GM21390 (cell line): ENCODE data around the gene YWHAB.

Source experiments
- ATAC-seq: cut with Tn5 transposase; IDR thresholded peaks from one replicate; pipeline ENCODE4 v1.9.1; 2021; ENCODE audit not compliant: unreplicated experiment

YWHAB gene

DNA sequence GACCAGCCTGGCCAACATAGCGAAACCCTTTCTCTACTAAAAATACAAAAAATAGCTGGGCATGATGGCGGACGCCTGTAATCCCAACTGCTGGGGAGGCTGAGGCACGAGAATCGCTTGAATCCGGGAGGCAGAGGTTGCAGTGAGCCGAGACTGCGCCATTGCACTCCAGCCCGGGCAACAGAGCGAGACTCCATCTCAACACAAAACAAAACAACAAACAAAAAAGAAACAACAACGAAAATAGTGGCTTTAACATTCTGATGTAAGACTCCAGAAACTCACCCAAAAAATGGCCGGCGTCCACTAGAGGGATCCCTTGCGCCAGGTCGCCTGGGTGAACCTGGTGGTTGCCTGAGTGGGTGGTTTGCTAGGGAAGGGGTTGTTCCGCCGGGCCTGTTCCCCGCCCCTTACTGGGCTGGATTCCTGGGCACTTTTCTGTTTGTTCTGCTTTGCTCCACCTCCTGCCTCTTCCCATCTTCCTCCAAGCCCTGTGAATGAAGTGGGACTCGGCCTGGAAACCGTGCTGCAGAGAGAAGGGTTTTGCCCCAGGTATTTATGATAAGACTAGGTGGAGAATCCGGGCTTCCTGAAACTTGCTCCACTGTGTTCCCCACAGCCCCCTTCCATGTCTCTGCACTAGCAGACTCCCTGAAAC is 25.9 kb downstream of the YWHAB start:
- no peak for ATAC-seq

DNA sequence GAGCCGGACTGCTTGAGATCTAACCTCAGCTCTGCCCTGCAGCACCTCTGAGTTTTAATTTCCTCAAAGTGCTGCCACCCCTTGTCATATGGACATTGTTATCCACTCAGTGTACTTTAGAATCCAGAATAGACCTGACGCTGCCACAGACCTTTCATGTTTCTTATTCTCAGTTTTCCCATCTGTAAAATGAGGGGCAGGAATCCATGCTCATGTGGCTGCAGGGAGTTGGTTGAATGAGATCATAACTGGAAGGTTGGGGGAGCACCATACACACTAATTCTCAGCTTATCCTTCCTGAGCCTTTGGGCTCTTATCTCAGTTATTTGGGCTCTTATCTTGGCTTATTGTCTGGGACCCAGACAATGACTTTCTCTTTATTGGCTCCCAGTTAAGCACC is 26.7 kb downstream of the YWHAB start:
- ATAC-seq: no peak

DNA sequence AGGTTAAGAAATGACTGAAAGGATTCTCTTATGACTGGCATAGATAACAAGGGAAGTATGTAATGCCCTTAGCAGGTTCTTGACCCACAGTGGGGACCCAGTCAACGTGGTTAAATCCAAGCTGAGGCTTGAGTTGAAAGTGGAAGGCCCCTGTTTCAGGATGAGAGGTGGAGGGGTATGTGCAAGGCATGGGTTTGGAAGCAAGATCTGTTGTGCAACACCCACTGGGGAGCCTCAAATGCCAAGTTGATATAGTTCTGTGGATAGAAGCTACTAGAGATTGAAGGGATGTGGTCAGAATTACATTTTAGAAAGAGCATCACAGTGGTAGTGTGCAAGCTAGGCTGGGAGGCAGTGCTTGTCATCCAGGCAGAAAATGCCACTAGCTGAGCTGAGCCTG is 29.4 kb downstream of the YWHAB start:
- no peak for ATAC-seq

DNA sequence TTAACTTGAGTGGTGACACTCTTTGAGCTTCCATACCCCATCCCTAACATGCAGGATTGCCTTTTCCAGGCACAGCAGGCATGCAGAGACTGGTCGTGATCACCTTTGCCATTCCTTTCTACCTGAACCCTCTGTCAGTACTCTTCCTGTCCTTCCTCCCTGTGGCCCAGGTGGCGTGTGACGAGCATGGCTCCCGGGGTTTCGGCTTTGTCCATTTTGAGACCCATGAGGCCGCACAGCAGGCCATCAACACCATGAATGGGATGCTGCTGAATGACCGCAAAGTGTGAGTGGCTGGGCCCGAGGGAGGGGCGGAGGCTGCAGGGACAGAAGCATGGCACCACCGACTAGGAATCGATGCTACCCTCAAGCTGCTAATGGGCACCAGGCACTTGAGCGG is 31.1 kb downstream of the YWHAB start:
- no peak for ATAC-seq

DNA sequence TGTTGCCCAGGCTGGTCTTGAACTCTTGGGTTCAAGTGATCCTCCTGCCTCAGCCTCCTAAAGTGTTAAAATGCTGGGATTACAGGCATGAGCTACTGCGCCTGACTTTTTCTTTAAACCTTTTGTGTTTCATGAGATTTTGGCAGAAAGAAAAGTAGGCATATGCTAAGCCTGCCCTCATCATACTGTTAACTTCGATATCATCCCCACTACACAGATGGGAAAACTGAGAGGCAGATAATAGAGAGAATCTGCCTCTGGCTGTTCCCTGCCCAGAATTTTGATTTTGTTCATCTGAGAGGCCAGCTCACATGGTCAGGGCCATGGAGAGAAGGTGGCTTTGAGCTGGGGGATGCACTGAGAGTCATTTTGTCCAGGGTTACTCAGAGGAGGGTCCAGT is 31.9 kb downstream of the YWHAB start:
- ATAC-seq: no peak

DNA sequence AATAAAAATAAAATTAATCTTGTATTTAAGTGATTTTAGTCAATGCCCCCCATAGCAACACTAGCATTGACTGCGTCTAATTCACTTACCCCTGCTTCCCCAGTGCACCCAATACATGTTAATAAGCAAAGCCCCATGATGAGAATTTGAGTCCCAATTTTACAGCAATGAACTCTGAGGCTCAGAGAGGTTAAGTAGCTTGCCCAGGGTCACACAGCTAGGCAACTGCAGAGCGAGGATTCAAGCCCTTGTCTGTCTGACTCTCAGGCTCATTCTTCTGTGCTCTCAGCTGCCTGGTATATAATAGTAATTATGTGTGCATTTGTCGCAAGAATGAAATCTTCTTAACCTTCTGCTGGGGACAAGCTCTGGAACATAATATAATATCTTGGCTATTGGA is 32.8 kb downstream of the YWHAB start:
- ATAC-seq: no peak

DNA sequence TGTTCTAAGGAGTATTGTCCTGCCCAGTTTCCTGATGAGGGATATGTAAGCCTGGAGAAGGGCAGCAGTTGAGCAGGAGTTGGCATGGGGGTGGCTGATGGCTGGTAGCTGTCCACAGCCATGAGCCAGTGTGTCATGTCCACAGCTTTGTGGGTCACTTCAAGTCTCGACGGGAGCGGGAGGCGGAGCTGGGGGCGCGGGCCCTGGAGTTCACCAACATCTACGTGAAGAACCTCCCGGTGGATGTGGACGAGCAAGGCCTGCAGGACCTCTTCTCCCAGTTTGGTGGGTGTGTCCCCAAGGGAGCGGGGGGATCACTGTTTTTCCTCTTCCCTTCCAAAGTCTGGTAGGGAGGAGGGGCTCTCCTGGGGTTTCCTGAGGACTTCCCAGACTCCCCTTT is 33.3 kb downstream of the YWHAB start:
- no peak for ATAC-seq

DNA sequence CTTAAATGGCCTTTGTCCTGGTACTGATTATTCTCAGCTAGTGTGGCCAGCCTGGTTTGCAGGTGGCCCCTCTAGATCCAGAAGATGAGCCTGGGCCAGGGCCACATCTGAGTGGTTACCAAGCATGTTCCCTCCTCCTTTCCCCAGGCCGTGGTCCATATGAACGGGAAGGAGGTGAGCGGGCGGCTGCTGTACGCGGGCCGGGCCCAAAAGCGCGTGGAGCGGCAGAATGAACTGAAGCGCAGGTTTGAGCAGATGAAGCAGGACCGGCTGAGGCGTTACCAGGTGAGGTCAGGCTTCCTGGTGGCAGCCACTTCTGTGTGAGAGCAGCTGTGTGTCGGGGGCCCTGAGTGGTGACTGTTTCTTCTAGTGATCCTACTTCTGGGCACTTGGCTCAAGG is 35.9 kb downstream of the YWHAB start:
- no peak for ATAC-seq

DNA sequence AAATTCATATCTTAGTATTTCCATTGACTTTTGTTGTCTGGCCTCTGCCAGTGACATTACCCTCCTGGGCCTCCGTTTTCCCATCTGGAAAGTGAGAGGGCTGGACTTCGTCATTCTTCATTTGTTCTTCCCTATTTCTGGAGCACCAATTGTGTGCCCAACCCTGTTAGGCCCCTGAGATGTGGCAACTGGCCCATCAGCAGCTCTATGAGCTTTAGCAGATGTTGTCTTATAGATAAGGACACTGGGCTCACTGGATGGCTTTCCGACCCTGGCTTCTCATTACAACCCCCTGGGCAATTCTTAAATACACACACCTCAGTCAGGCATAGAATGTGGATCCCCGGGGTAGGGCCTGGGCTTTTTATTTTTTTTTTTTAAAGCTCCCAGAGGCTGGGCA is 39.0 kb downstream of the YWHAB start:
- no peak for ATAC-seq

DNA sequence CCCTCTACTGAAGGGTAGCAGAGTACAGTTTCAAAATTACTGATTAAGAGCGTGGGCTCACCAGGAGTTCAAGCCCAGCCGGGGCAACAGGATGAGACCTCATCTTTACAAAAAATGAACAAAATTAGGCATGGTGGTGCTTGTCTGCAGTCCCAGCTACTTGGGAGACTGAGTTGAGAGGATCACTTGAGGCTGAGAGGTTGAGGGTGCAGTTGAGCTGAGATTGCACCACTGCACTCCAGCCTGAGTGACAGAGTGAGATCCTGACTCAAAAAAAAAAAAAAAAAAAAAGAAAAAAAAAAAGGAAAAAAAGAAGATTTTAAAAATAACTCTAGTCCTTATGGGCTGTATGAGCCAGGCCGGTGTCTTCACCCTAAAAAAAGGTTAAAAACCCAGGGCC is 43.1 kb downstream of the YWHAB start:
- ATAC-seq: no peak

DNA sequence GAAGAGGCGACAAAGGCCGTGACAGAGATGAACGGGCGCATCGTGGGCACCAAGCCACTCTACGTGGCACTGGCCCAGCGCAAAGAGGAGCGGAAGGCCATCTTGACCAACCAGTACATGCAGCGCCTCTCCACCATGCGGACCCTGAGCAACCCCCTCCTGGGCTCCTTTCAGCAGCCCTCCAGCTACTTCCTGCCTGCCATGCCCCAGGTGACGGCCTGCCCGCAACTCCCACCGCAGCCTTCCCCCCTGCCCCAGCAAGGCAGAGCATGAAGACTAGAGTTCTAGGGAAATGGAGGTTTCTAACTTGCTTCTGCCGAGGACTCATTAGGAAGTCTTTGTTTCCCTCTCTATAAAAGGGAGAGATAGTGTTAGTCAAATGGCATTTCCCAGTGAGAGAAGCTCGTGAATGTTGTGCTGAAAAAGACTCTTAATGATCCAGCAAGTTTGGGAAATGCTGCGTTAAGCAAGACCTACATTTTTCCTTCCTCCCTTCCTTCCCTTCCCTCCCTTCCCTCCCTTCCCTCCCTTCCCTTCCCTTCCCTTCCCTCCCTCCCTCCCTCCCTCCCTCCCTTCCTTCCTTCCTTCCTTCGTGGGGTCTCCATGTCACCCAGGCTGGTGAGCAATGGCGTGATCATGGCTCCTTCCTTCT is 45.1 kb downstream of the YWHAB start:
- no peak for ATAC-seq

DNA sequence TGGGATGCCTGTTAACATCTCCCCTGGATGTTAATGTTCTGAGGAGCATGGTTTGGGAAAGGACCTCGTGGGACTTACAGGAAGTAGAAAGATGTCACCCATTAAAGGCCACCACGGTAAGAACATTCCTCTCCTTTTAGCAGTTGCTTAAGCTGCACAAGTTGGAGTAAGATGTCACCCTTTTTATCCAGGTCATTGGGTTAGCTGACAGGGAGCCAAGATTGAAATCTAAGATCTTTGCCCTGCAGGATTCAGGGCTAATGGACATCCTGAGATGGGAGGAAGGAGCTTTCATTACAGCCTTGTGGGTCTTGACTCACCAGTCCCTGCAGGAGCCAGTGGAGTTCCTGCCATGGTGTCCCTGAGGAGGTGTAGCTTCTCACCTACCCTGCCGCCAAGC is 46.4 kb downstream of the YWHAB start:
- no peak for ATAC-seq

DNA sequence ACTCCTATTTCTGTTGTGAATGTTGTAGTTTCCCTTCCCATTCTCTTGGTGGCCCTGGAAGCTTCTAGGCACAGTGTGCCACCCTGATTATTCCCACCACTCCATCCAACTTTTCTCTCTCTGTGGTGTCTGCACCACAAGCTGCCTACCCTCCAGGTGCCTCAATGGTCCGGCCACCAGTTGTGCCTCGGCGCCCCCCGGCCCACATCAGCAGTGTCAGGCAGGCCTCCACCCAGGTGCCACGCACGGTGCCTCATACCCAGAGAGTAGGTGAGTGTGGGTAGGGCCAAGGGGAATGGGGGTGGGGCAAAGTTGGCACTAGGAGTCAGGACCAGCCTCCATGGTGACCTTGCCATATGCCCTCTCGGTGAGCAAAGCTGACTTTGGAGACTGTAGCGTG is 47.4 kb downstream of the YWHAB start:
- ATAC-seq: no peak

DNA sequence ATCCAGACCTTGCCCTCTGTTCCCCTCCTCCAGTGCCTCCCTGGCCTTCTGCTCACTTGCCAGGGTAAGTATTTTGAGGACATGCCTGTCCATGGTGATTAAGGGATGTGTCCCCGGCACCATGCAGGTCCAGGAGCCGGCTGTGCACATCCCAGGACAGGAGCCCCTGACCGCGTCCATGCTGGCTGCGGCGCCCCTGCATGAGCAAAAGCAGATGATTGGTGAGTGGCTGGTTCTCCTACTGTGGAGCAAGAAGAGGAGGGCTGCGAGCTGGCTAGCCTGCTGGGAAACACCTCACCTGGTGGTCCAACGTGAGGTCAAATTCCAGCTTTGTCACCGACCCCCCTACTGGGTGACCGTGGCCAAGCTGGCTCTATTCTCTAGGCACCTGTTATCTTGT is 51.0 kb downstream of the YWHAB start:
- no peak for ATAC-seq

DNA sequence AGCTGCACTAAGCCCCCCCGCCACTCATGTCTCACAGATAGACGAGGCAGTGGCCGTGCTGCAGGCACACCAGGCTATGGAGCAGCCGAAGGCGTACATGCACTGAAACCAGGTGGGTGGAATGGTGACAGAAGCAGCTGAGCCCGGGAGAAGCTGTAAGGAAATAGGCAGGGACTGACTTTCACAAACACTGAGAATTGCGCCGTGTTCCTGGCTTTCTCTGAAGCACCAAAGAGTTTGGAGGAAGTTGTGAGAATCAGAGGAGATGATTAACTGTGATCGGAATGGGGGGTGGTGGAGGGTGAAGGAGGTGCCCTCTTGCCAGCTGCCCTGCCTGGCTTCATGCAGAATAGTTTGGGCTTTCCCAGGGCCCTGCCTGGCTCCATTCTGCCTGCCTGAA is 53.1 kb downstream of the YWHAB start:
- ATAC-seq: no peak

DNA sequence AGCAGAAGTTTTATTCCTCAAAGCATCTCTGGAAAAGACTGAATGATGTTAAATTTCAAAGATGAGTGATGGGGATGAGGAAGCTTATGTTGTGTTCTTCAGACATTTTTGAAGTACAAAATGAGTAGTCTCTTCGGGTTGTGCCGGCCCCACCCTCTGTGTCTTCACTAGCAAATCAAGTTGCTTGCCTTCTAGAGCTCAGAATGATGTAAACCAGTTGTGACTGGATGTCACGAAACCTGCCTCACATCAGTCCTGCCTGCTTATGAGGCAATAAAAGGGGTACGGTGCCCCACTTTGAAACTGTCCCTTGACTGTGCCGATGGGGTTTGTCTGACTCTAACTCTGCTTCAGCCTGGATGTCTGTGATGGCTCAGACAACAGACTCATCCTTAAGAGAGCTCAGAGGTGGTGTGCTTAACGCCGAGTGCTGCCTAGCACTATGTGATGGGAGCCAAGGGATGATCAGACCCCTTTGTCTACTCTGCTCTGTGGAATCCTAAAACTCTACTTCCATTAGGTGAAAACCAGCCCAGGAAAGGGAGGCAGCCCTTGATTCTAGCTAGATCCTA is 55.7 kb downstream of the YWHAB start:
- no peak for ATAC-seq

DNA sequence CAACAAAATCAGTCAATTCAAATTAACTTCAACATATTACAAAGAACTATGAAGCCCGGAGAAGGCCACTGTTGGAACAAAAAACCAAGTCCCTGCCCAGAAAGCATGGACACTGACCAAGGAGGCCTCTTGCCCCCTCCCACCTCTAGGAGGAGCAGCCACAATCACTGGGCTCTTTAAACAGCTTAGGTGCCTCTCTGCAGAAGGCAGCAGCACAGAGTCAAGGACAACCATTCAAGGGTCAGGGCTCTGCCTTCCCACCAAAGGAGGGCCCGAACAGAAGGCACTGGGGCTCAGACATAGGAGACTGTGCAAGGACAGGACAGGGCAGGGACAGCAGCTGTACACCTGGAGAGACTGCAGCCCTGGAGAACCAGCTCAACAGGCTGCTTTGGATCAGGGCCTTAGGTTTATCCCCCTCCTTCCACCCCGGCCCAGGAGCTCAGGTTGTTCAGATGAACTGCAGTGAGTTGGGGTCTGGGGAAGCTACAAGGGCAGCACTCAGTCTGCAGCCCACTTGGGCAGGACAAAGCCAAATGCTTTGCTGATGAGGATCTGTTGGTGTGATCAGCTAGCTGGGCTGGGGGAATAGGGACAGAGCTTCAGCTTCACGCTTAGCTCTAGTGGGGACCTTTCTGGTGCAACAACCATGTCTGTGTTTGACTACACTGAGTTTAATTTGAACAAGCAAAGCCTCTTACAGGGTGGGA is 56.9 kb downstream of the YWHAB start:
- ATAC-seq: no peak

DNA sequence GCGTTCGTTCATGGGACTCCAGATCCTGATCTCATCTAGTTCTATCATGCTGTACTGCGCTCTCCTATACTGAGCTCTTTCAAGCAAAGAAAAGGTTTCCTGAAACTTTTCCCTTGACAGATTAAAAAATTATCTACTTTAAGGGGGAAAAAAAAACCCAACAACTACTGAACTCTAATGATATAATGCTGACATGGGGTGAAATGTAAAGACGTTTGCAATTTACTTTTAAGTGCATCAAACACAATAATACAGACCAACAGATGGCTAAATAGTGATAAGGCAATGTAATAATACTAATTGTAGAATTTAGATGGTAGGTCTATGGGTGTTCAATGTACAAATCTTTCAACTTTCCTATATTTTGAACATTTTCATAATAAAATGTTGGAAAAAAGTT is 58.3 kb downstream of the YWHAB start:
- ATAC-seq: no peak

DNA sequence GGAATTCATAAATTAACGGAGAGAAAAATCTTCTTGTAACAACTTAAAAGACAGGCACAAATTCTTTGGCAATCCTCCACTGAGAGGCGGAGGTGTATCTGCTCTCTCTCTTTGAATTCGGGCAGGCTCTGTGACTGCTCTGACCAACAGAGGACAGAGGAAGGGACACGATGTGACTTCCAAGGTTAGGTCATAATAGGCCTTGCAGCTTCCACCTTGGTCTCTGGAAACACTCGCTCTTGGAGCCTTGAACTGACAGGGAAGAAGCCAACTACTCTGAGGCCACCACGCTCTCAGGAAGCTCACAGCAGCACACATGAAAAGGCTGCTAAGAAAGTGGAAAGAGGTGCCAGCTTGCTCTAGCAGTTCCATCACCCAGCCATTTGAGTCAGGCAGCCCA is 59.8 kb downstream of the YWHAB start:
- ATAC-seq: no peak

DNA sequence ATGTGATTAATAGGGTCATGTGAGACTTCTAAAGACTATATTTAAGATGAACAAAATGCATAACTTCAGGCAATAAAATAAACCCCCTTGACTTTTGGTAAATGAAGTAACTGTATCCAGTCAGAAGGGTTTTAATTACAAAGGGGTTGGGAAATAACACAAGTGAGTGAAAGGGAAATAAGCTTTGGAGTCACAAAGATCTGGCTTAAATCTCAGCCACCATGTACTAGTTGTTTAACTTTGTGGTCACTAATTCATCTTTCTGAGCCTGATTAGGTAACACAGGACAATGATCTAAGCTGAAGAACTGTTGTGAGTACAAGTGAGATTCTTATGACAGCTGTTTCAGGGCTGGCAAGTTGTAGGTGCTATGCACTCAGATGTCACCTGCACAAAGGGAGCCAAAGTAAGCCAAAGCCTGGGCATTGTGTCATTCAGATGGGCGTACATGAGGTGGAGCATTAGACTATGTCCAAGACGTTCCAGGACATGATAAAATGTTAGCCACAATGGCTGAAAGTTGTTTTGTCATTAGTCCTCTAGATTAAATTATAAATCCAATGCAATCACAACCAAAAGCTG is 60.9 kb downstream of the YWHAB start:
- ATAC-seq: no peak

DNA sequence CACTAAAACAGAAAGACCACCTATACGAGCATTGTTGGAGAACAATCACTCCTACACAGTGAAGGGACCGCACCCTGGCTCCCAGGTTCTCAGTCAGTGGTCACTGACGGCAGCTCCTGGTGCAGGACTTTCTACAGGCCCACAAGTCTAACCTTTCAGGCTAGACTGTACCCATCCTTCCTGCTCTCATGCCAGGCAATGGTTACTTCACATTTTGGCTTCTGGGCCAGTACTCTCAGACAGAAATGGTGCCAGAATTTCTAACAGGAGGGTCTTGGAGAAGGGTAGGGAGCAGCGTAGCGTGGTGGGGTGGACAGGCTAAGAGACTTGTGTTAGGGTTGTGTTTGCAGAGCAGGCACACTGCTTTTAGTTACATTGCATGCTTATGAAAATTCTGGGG is 62.6 kb downstream of the YWHAB start:
- no peak for ATAC-seq

DNA sequence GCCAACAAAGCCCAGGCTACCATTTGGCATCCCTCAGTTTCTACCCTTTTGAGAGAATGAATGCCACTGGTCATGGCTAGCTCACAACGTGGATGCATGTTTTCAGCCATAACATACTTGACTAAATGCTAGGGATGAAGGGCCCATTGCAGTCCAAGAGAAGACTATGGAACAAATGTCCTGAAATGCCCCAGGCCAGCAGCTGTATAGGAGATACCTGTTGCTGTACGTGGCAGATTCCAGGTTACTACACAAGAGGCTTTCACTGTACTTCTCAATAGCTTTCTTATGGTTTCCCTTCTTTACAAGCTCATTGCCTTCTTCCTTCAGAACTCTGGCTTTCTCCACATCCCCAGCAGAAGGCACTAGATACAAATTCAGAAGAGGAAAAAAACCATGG is 63.0 kb downstream of the YWHAB start:
- no peak for ATAC-seq
